H1 (cell line): ENCODE measurements around the gene ZNF586. TPM values are rescaled to one million over a fixed set of nuclear protein-coding genes. Genes with fewer than 3 reads are reported as not detected.
A peak's percentile ranks its signal among the peaks of the same experiment; 100 is the strongest.

Experiments
- CTCF ChIA-PET: fragments of 300-600 bp; sonication (Branson Sonifier 250); formaldehyde crosslinking; loops from one replicate; lab custom pipeline; 2021; ENCODE audit not compliant: partially characterized antibody; lab: Charles Lee
- POLR2A ChIA-PET: fragments of 300-600 bp; sonication (Branson Sonifier 250); formaldehyde crosslinking; loops from one replicate; lab custom pipeline; 2021; ENCODE audit warnings: inconsistent platforms; ENCODE audit not compliant: partially characterized antibody; lab: Charles Lee
- DNase-seq, 2 experiments: peaks; one replicate each; pipeline versions ENCODE4 v3.0.0 to v3.0.0-alpha.2; 2010 to 2022; ENCODE audit warnings: low spot score in 2 of 2, low read depth in 1 of 2, mixed read lengths in 1 of 2
- FAIRE-seq: peaks from 2 replicates; lab custom pipeline; 2011; peaks lifted over from hg19 to GRCh38; lab: Jason Lieb, UNC
- H2AFZ ChIP-seq: 2 replicates; pipeline ENCODE4 v1.8.1; 2012; ENCODE audit warnings: low read length, inconsistent platforms
- H2AK5ac ChIP-seq: 2 replicates; pipeline ENCODE4 v1.6.1; 2013; ENCODE audit warnings: low read depth, low read length
- H2BK120ac ChIP-seq: replicated peaks from 2 replicates; pipeline ENCODE3; 2013; ENCODE audit warnings: low read depth, low read length, inconsistent platforms
- H2BK12ac ChIP-seq: 2 replicates; pipeline ENCODE4 v1.6.1; 2013; ENCODE audit warnings: low read depth, low read length
- H2BK15ac ChIP-seq: 2 replicates; pipeline ENCODE4 v1.6.1; 2013; ENCODE audit warnings: low read length
- H2BK20ac ChIP-seq: 2 replicates; pipeline ENCODE4 v1.6.1; 2013; ENCODE audit warnings: low read length
- H2BK5ac ChIP-seq: 2 replicates; pipeline ENCODE4 v1.6.1; 2013; ENCODE audit warnings: low read depth, low read length
- H3K14ac ChIP-seq: 2 replicates; pipeline ENCODE4 v1.6.1; 2013; ENCODE audit warnings: inconsistent platforms; ENCODE audit not compliant: insufficient read length
- H3K18ac ChIP-seq: 2 replicates; pipeline ENCODE4 v1.6.1; 2013; ENCODE audit warnings: low read length; ENCODE audit errors: extremely low read depth
- H3K23ac ChIP-seq: 2 replicates; pipeline ENCODE4 v1.6.1; 2013; ENCODE audit warnings: inconsistent platforms; ENCODE audit not compliant: insufficient read length
- H3K23me2 ChIP-seq: 2 replicates; pipeline ENCODE4 v1.6.1; 2013; ENCODE audit warnings: low read depth, low read length
- H3K27ac ChIP-seq: 2 replicates; pipeline ENCODE4 v1.6.1; 2011; ENCODE audit warnings: low read depth, low read length, inconsistent platforms
- H3K27me3 ChIP-seq, 4 experiments: replicated peaks in 1 of 4; 1 replicate in 1 of 4; 2 replicates in 3 of 4; pipeline versions ENCODE4 v1.6.1 to v1.8.1; 2011 to 2013; ENCODE audit warnings: low read length in 3 of 4, mild to moderate bottlenecking in 3 of 4, inconsistent platforms in 2 of 4, mixed read lengths in 2 of 4, moderate library complexity in 1 of 4; ENCODE audit not compliant: control insufficient read depth in 3 of 4, insufficient read depth in 3 of 4; ENCODE audit errors: extremely low read depth in 1 of 4
- H3K36me3 ChIP-seq, 4 experiments: 2 replicates each; pipeline versions ENCODE4 v1.6.1 to v1.8.1; 2011 to 2013; ENCODE audit warnings: mild to moderate bottlenecking in 4 of 4, low read length in 3 of 4, moderate library complexity in 2 of 4, control low read depth in 1 of 4, inconsistent platforms in 1 of 4; ENCODE audit not compliant: insufficient read depth in 4 of 4, control insufficient read depth in 2 of 4
- H3K4ac ChIP-seq: replicated peaks from 2 replicates; pipeline ENCODE3; 2013; ENCODE audit warnings: low read length, low read depth, mixed read lengths, inconsistent platforms; ENCODE audit not compliant: insufficient read length
- H3K4me1 ChIP-seq, 4 experiments: replicated peaks in 1 of 4; 1 replicate in 1 of 4; 2 replicates in 3 of 4; pipeline versions ENCODE4 v1.6.1 to v1.8.1; 2011 to 2013; ENCODE audit warnings: low read length in 3 of 4, inconsistent platforms in 2 of 4, mixed read lengths in 1 of 4; ENCODE audit not compliant: insufficient read depth in 4 of 4, control insufficient read depth in 3 of 4
- H3K4me2 ChIP-seq, 2 experiments: 2 replicates each; pipeline versions ENCODE4 v1.6.1 to v1.8.1; 2011 to 2013; ENCODE audit warnings: low read depth in 2 of 2, low read length in 2 of 2, control low read depth in 1 of 2, inconsistent platforms in 1 of 2, mild to moderate bottlenecking in 1 of 2; ENCODE audit not compliant: insufficient read depth in 1 of 2
- H3K4me3 ChIP-seq, 4 experiments: fragments of 200-600, 300-600 bp in 1 of 4; sonication (generic), shearing (Covaris generic), sonication (Bioruptor Twin) in 1 of 4; 2 replicates each; pipeline versions ENCODE4 v1.5.1 to v1.8.1; 2011 to 2016; ENCODE audit warnings: low read length in 4 of 4, low read depth in 3 of 4, control low read depth in 2 of 4, inconsistent platforms in 2 of 4, mild to moderate bottlenecking in 2 of 4, mixed read lengths in 1 of 4, moderate library complexity in 1 of 4; ENCODE audit not compliant: insufficient read depth in 2 of 4; ENCODE audit errors: extremely low read depth in 1 of 4
- H3K56ac ChIP-seq: replicated peaks from 2 replicates; pipeline ENCODE3; 2013; ENCODE audit warnings: low read depth, mild to moderate bottlenecking, mixed read lengths, low read length, inconsistent platforms; ENCODE audit not compliant: insufficient read length
- H3K79me1 ChIP-seq: 2 replicates; pipeline ENCODE4 v1.6.1; 2013; ENCODE audit warnings: low read depth, low read length, control low read depth
- H3K79me2 ChIP-seq, 2 experiments: 2 replicates each; pipeline versions ENCODE4 v1.6.1 to v1.8.1; 2012 to 2013; ENCODE audit warnings: low read length in 2 of 2, mild to moderate bottlenecking in 2 of 2, inconsistent platforms in 1 of 2; ENCODE audit not compliant: insufficient read depth in 2 of 2, control insufficient read depth in 1 of 2
- H3K9ac ChIP-seq, 4 experiments: replicated peaks in 1 of 4; 1 replicate in 1 of 4; 2 replicates in 3 of 4; pipeline versions ENCODE4 v1.6.1 to v1.8.1; 2011 to 2013; ENCODE audit warnings: low read depth in 3 of 4, low read length in 3 of 4, control low read depth in 2 of 4, mild to moderate bottlenecking in 2 of 4, moderate library complexity in 2 of 4, inconsistent platforms in 1 of 4; ENCODE audit errors: extremely low read depth in 1 of 4
- H3K9me3 ChIP-seq, 2 experiments: 2 replicates each; pipeline versions ENCODE4 v1.6.1 to v1.8.1; 2012 to 2013; ENCODE audit warnings: mild to moderate bottlenecking in 2 of 2, moderate library complexity in 2 of 2, control low read depth in 1 of 2, inconsistent platforms in 1 of 2, low read depth in 1 of 2, low read length in 1 of 2, mixed read lengths in 1 of 2; ENCODE audit not compliant: insufficient read depth in 2 of 2
- H4K20me1 ChIP-seq, 2 experiments: replicated peaks in 1 of 2; 2 replicates each; pipeline versions ENCODE3 to v1.8.1; 2011 to 2013; ENCODE audit warnings: inconsistent platforms in 2 of 2, low read length in 2 of 2, mild to moderate bottlenecking in 1 of 2; ENCODE audit not compliant: insufficient read depth in 2 of 2, control insufficient read depth in 1 of 2
- H4K5ac ChIP-seq: 2 replicates; pipeline ENCODE4 v1.6.1; 2013; ENCODE audit warnings: low read length, low read depth, mixed read lengths, inconsistent platforms; ENCODE audit not compliant: insufficient read length
- H4K8ac ChIP-seq: 2 replicates; pipeline ENCODE4 v1.8.0; 2013; ENCODE audit warnings: mild to moderate bottlenecking, moderate library complexity, low read length, inconsistent platforms; ENCODE audit not compliant: insufficient read depth; ENCODE audit errors: extremely low read depth
- H4K91ac ChIP-seq: replicated peaks from 2 replicates; pipeline ENCODE3; 2013; ENCODE audit warnings: low read length, mixed read lengths, inconsistent platforms; ENCODE audit not compliant: insufficient read length
- CBX5 ChIP-seq: fragments of 300-800, 300-1000 bp; sonication (generic); IDR thresholded peaks from 2 replicates; pipeline ENCODE4 v1.7.1; 2016; ENCODE audit warnings: antibody characterized with exemption, low read length, low read depth
- CTBP2 ChIP-seq: IDR thresholded peaks from 2 replicates; pipeline ENCODE4 v1.7.0; 2011; ENCODE audit warnings: borderline replicate concordance, mild to moderate bottlenecking, moderate library complexity, mixed read lengths, low read length; ENCODE audit not compliant: insufficient read depth, insufficient read length
- GTF2F1 ChIP-seq: IDR thresholded peaks from 2 replicates; pipeline ENCODE4 v1.6.1; 2012; ENCODE audit warnings: low read depth, low read length, improper control_type of control experiment, borderline replicate concordance
- HDAC2 ChIP-seq, 2 experiments: fragments of 300-600 bp in 1 of 2; sonication (generic) in 1 of 2; IDR thresholded peaks; 2 replicates each; pipeline ENCODE4 v1.6.1; 2011 to 2012; ENCODE audit warnings: low read depth in 2 of 2, low read length in 2 of 2, mild to moderate bottlenecking in 2 of 2, moderate library complexity in 2 of 2, borderline replicate concordance in 1 of 2, inconsistent platforms in 1 of 2
- KDM5A ChIP-seq: fragments of 200-600 bp; IDR thresholded peaks from 2 replicates; pipeline ENCODE4 v1.7.1; 2012; ENCODE audit warnings: mild to moderate bottlenecking, low read length, inconsistent platforms, mixed read lengths
- RFX5 ChIP-seq: IDR thresholded peaks from 2 replicates; pipeline ENCODE4 v1.6.1; 2011; ENCODE audit warnings: low read depth, low read length, improper control_type of control experiment, borderline replicate concordance
- RXRA ChIP-seq: IDR thresholded peaks from 2 replicates; pipeline ENCODE4 v1.6.1; 2011; ENCODE audit warnings: low read depth, mild to moderate bottlenecking, low read length, moderate library complexity; ENCODE audit not compliant: insufficient read depth
- SIX5 ChIP-seq: IDR thresholded peaks from 2 replicates; pipeline ENCODE4 v1.6.1; 2011; ENCODE audit warnings: mild to moderate bottlenecking, low read depth, low read length
- WGBS, 2 experiments: shearing (Covaris generic) in 1 of 2; methylation state at CpG; one replicate each; pipeline versions ENCODE4 v1.1.6 to v1.1.7; 2013 to 2015; ENCODE audit warnings: low lambda C conversion rate in 2 of 2, mixed read lengths in 2 of 2, inconsistent platforms in 1 of 2, low coverage in 1 of 2, missing lambda C conversion rate in 1 of 2; ENCODE audit not compliant: insufficient replicate concordance in 2 of 2, insufficient coverage in 1 of 2, insufficient read length in 1 of 2; ENCODE audit errors: extremely low coverage in 1 of 2, missing lambda C conversion rate in 1 of 2; 5-methylcytosine and 5-hydroxymethylcytosine counted together
- polyA plus RNA-seq, 7 experiments: library from polyadenylated mRNA; depleted of rRNA in 3 of 7; stranded (reverse) in 5 of 7; unstranded in 2 of 7; fragments of >200 nt in 5 of 7; fragments of 200-250 nt in 2 of 7; gene quantifications; 1 replicate in 5 of 7; 2 replicates in 1 of 7; 4 replicates in 1 of 7; pipeline versions ENCODE4 v1.2.1 to v1.2.3, GENCODE V29; 2011 to 2013; ENCODE audit warnings: missing spikeins in 2 of 7, mixed read lengths in 2 of 7
- total RNA-seq: library from RNA; stranded (reverse); fragmentation: NEBNext Ultra II Directional; extraction: Animal tissue kit (Norgen Biotek cat#: 25700); gene quantifications from 2 replicates; pipeline ENCODE4 v1.2.1, GENCODE V29; 2021
- TF ChIP-seq, protein P1 (sequence below): IDR thresholded peaks from 2 replicates; pipeline ENCODE4 v1.6.1; 2012; ENCODE audit warnings: inconsistent platforms

The ZNF586 gene
- total and polyA plus RNA-seq, 2 of the 8 experiments (the other 6 are each of a cell fraction or from before 2014, with no cell fraction given) = 8.1 to 15.5 TPM

DNA sequence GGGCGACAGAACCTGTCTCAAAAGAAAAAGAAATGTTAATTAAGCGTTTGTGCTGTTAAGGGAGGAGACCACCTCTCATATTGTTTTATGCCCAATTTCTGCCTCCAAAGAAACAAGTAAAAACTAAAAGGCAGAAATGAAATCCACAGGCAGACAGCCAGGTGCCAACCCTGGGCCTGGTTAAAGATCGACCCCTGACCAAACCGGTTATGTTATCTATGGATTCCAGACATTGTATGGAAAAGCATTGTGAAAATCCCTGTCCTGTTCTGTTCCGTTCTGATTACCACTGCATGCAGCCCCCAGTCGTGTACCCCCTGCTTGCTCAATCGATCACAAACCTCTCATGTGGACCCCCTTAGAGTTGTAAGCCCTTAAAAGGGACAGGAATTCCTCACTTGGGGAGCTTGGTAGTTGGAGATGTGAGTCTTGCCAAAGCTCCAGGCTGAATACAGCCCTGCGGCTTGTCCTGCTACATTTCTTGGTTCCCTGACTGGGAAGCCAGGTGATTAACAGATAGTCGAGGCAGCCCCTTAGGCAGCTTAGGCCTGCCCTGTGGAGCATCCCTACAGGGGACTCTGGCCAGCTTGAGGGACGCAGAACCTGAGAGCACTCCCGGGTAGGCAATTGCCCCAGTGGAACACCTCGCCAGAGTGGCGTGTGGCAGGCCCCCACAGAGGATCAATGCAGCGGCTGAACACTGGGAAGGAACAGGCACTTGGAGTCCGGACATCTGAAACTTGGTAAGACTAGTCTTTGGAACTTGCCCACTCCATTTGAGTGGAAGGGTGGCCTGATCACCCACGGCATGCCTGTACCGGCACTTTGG lies 46.0 kb downstream of the ZNF586 start:
- Histone ChIP-seq H3K79me1 (0 out of 2 replicates have a peak, but pooled peaks cover 2% of the 10 kb centered on the region), H3K14ac (no peak overlapping the region), H3K36me3 (peaks cover 2 to 14% (median 5%) of the 10 kb centered on the region in 4 experiments; a peak in 5 of 8 replicates), H3K9me3 (no peaks in the 10 kb centered on the region), H4K8ac (peak overlapping the region; percentile 53; the same call in 1 of the 2 replicates), H2BK12ac (no peak overlapping the region), H4K91ac (no peak overlapping the region), H2AFZ (no peak overlapping the region), H2BK120ac (no peak overlapping the region), H3K18ac (no peak overlapping the region), H4K20me1 (peaks cover 0 to 6% of the 10 kb centered on the region in 2 experiments), H3K9ac (no peak overlapping the region), H3K4me1 (peaks cover 0 to 4% (median 3%) of the 10 kb centered on the region in 4 experiments; a peak in 5 of 7 replicates), H2AK5ac (no peak overlapping the region), H3K79me2 (peaks cover 2 to 18% of the 10 kb centered on the region in 2 experiments; a peak in 3 of 4 replicates), H4K5ac (no peak overlapping the region), H3K4me3 (peak overlapping the region in 1 of 4 experiments; percentile 99; a peak in 2 of 8 replicates), H2BK5ac (no peak overlapping the region), H2BK20ac (no peak overlapping the region), H3K4me2 (peak overlapping the region; percentile 52 to 94; a peak in 3 of 4 replicates), H3K27ac (no peak overlapping the region), H3K56ac (no peak overlapping the region), H3K4ac (no peak overlapping the region), H3K23ac (no peak overlapping the region), H3K27me3 (no peaks in the 10 kb centered on the region), H2BK15ac (no peak overlapping the region), H3K23me2 (peaks cover 7% of the 10 kb centered on the region)
- WGBS, 2 experiments = 92% methylated on average over 17 of the region's 17 CpGs; no CpG with 5 or more reads in 1 of the 2 experiments
- CTCF ChIA-PET = interaction anchor here (0.6 to 1.6 kb wide), 3 partner anchors 10 to 350 kb away, joined by 4 read pairs; no protein-coding TSS in a partner anchor
- no peak for TF ChIP-seq SIX5
- no peak for TF ChIP-seq CTBP2
- TF ChIP-seq RFX5 = no peak
- TF ChIP-seq, protein P1, sequence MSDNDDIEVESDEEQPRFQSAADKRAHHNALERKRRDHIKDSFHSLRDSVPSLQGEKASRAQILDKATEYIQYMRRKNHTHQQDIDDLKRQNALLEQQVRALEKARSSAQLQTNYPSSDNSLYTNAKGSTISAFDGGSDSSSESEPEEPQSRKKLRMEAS = no peak
- no peak for TF ChIP-seq GTF2F1
- TF ChIP-seq HDAC2 (IDR thresholded peaks at IDR 0.05; ENCODE audit: borderline replicate concordance in 1 of 2, low read depth in 2 of 2, low read length in 2 of 2) = no peak
- TF ChIP-seq RXRA = no peak
- no peak for TF ChIP-seq KDM5A
- no peak for TF ChIP-seq CBX5
- DNase-seq = no peak
- no peak for FAIRE-seq
- POLR2A ChIA-PET = interaction anchor here (0.6 to 3.5 kb wide), 21 partner anchors 11 to 483 kb away, joined by 3 to 36 read pairs (median 3); partner anchors contain the start of genes ZNF135, ZNF154, ZNF586 and ZNF587
